ENCODE data around the gene HK1.

DNA sequence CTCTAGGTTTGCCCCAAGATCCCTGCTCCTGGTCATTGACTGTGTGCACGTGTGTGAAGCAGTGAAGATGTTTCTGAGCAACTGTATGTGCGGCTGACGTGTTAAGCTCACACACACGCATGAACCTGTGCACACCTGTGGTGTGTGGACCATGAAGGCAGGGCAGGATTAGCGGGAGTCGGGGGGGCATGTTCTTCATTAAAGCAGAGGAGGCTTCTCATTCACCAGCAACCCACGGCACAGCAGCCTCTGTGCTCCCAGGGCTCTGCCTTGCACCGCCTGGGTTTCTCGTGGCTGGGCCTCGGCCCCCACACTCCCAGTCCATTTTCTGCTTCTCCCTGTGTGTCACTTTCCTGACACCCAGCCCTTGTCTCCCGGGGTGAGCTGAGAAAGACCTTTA lies 139.2 kb downstream of the HK1 start:
- TF ChIP-seq CTCF (IDR thresholded peaks at IDR 0.05) (no peak), POLR2A (IDR thresholded peaks at IDR 0.05) (no peak)
